ENCODE results near the gene LRMDA. TPM values are rescaled to one million over a fixed set of nuclear protein-coding genes. Genes with fewer than 3 reads are reported as not detected.

LRMDA gene
- total RNA-seq, 3 donors from 2014 or later = 8.3 to 17.1 (median 11.1) TPM

DNA sequence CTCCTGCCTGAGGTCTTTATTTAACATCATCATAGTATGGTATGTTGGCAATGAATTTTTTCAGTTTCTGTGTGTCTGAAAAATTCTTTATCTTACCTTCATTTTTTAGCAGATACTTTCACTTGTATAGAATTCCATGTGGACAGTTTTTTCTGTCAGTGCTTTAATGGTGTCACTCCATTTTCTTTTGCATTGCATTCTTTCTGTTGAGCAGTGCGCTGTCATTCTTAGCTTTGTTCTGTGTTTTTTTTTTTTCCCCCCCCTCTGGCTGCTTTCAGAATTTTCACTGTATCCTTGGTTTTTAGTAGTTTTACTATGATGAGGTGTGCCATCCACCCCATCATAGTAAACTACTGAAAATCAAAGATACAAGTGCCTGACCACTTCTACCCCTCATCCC lies 120.7 kb downstream of the LRMDA start:
- no peaks in the 10 kb centered on the region for H3K4me1 ChIP-seq
- no peak for DNase-seq (ENCODE audit: low spot score in 2 of 2)
- no peak overlapping the region for H3K27ac ChIP-seq
- H3K36me3 ChIP-seq = no peaks in the 10 kb centered on the region
- no peaks in the 10 kb centered on the region for H3K27me3 ChIP-seq
- H3K4me3 ChIP-seq = no peak overlapping the region
- H3K9me3 ChIP-seq = peaks cover 0 to 12% of the 10 kb centered on the region in 2 donors
- TF ChIP-seq, protein P1, sequence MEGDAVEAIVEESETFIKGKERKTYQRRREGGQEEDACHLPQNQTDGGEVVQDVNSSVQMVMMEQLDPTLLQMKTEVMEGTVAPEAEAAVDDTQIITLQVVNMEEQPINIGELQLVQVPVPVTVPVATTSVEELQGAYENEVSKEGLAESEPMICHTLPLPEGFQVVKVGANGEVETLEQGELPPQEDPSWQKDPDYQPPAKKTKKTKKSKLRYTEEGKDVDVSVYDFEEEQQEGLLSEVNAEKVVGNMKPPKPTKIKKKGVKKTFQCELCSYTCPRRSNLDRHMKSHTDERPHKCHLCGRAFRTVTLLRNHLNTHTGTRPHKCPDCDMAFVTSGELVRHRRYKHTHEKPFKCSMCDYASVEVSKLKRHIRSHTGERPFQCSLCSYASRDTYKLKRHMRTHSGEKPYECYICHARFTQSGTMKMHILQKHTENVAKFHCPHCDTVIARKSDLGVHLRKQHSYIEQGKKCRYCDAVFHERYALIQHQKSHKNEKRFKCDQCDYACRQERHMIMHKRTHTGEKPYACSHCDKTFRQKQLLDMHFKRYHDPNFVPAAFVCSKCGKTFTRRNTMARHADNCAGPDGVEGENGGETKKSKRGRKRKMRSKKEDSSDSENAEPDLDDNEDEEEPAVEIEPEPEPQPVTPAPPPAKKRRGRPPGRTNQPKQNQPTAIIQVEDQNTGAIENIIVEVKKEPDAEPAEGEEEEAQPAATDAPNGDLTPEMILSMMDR (IDR thresholded peaks at IDR 0.05) = no peak
- TF ChIP-seq POLR2A (IDR thresholded peaks at IDR 0.05) = no peak
- no peak for TF ChIP-seq POLR2AphosphoS5 (IDR thresholded peaks at IDR 0.05)
- intact Hi-C loops (cut with DNase I; ENCODE audit: low total_unique reads) = no loop called here

DNA sequence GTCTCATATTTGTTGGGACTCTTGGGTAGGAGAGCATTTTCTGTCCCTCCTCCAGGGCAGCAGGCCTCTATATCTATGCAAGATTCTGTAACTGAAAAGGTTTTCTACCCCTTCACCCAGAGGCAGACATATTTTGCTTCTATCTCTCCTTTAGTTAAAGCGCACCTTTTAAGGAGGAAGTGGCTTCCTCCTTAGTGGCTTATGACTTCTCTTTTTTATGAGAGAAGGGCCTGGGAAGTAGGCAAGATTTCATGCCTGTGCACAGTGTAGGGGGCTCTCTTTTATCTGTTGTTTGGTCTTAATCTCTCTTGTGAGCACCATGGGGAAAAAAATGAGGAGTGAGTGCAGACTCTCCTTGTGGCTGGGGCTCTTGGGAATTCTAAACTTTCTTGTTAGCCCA lies 122.1 kb downstream of the LRMDA start:
- Histone ChIP-seq H3K4me1 (no peaks in the 10 kb centered on the region), H3K4me3 (no peak overlapping the region), H3K27me3 (no peaks in the 10 kb centered on the region), H3K9me3 (peaks cover 0 to 12% of the 10 kb centered on the region in 2 donors), H3K36me3 (no peaks in the 10 kb centered on the region), H3K27ac (no peak overlapping the region)
- intact Hi-C loops (cut with DNase I; ENCODE audit: low total_unique reads) = no loop called here
- no peak for TF ChIP-seq POLR2AphosphoS5 (IDR thresholded peaks at IDR 0.05)
- TF ChIP-seq POLR2A (IDR thresholded peaks at IDR 0.05) = no peak
- TF ChIP-seq, protein P1 (IDR thresholded peaks at IDR 0.05) = no peak
- no peak for DNase-seq (ENCODE audit: low spot score in 2 of 2)

DNA sequence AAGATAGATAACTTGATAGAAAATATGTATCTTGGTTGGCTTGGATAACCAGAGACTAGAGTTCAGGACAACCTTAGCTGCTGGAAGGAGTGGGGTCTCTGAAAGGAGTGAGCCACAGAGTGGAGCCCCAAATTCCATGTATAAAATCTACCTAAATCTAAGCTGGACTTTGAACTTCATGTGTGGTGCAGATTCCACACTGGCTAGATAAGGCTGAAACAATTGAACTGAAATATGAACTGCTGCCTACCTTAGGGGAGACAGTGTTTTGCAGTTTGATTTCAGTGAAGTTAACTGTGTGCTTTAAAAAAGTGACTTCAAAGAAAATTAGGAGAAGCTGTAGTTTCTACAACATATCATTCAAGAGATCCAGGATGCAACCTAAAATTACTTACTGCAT lies 123.9 kb downstream of the LRMDA start:
- no peak for DNase-seq (ENCODE audit: low spot score in 2 of 2)
- no peaks in the 10 kb centered on the region for H3K36me3 ChIP-seq
- no peaks in the 10 kb centered on the region for H3K27me3 ChIP-seq
- no peak overlapping the region for H3K27ac ChIP-seq
- intact Hi-C loops (cut with DNase I; ENCODE audit: low total_unique reads) = no loop called here
- H3K4me3 ChIP-seq = no peak overlapping the region
- peaks cover 0 to 12% of the 10 kb centered on the region in 2 donors for H3K9me3 ChIP-seq
- TF ChIP-seq, protein P1 (IDR thresholded peaks at IDR 0.05) = no peak
- no peak for TF ChIP-seq POLR2A (IDR thresholded peaks at IDR 0.05)
- no peak for TF ChIP-seq POLR2AphosphoS5 (IDR thresholded peaks at IDR 0.05)
- H3K4me1 ChIP-seq = no peaks in the 10 kb centered on the region

DNA sequence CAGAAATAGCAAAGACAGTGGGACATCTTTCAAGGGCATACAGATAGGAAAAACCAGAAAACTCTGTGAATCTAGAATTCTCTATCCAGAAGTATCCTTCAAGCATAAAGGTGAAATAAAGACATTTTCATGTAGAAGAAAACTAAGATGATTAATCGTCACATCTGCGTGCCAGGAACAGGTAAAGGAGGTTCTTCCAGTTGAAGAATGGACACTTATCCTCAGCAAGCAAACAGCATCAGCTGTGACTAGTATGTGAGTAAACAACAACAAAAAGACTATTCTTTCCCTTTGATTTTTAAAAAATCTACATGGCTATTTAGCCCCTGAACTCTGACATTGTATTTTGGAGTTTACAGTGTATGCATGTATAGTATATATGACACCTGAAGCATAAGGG lies 124.9 kb downstream of the LRMDA start:
- intact Hi-C loops (cut with DNase I; ENCODE audit: low total_unique reads) = no loop called here
- Histone ChIP-seq H3K27me3 (no peaks in the 10 kb centered on the region), H3K27ac (no peak overlapping the region), H3K36me3 (no peaks in the 10 kb centered on the region), H3K4me1 (no peaks in the 10 kb centered on the region), H3K4me3 (no peak overlapping the region), H3K9me3 (peaks cover 0 to 12% of the 10 kb centered on the region in 2 donors)
- DNase-seq (ENCODE audit: low spot score in 2 of 2) = no peak
- TF ChIP-seq, protein P1 (IDR thresholded peaks at IDR 0.05) = no peak
- TF ChIP-seq POLR2A (IDR thresholded peaks at IDR 0.05) (no peak), POLR2AphosphoS5 (IDR thresholded peaks at IDR 0.05) (no peak)

DNA sequence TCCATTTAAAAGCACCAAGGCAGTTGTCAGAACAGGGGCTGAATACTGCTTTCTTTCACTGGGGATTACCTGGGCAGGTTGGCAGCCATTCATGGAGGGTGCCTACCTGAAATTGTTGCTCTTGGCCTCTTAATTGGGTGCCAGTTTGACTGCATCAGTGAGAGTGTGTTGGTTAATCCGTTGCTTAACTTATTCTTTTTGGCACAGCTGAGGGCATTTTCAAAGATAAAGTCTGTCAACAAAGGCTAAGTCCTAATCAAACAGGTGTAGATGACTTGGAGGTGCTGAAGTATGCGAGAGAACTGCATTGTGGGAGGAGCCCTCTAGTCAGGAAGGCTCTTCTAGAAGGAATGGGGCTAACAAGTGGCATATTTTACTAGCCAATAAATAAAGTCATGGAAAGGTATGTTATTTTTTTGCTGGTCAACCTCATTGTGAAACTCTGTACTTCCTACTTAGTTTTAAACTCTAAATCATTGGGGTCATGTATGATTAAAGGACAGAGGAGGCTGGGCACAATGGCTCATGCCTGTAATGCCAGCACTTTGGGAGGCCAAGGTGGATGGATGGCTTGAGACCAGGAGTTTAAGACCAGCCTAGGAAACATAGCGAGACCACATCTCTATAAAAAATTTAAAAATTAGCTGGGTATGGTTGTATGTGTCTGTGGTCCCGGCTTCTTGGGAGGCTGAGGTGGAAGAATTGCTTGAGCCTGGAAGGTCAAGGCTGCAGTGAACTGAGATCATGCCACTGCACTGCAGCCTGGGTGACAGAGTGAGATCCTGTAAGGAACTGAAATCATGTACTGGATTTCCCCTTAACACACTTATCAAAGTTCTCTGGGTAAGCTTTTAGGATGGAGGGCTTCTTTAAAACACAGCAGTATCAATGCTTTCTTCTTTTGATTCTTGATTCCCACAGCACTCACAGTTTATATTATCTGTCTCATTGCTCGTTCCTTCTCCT lies 134.1 kb downstream of the LRMDA start:
- Histone ChIP-seq H3K27me3 (no peaks in the 10 kb centered on the region), H3K4me1 (no peaks in the 10 kb centered on the region), H3K9me3 (peaks cover 5 to 7% of the 10 kb centered on the region in 2 donors), H3K27ac (no peak overlapping the region), H3K4me3 (no peak overlapping the region), H3K36me3 (no peaks in the 10 kb centered on the region)
- DNase-seq (ENCODE audit: low spot score in 2 of 2) = no peak
- TF ChIP-seq, protein P1 (IDR thresholded peaks at IDR 0.05) = no peak
- TF ChIP-seq POLR2AphosphoS5 (IDR thresholded peaks at IDR 0.05) = no peak
- no peak for TF ChIP-seq POLR2A (IDR thresholded peaks at IDR 0.05)
- intact Hi-C loops (cut with DNase I; ENCODE audit: low total_unique reads) = no loop called here
